ENCODE data around the gene CDK10.
"Not testable (repeated sequence)": the region's sequence is repeated elsewhere in the genome, so short reads cannot be mapped to it uniquely, and the experiment has no call there.

Gene CDK10

DNA sequence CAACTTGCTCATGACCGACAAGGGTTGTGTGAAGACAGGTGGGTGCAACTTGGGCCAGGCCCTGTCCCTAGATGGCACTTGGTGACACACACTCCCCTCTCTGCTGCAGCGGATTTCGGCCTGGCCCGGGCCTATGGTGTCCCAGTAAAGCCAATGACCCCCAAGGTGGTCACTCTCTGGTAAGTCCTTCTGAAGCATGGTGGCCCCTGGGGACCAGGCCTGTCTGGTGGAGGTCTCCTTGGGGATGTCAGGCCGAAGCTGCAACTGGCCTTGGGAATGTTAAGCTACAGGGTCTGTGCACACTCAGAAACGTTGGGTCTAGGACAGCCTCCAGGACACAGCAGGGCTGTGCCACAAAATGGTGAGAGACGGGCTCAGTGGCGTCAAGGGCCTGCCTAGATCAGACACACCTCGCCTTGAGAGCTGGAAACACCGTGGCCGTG, 6.8 kb downstream of the CDK10 start:
- no peak for DNase-seq (ENCODE audit: low read depth in 1 of 2, low spot score in 1 of 2)
- Histone ChIP-seq H3K4me3 (replicated peaks; ENCODE audit: insufficient read depth, low read length) (no peak overlapping the region), H3K27ac (replicated peaks) (no peak overlapping the region), H3K27me3 (ENCODE audit: insufficient read depth, poor library complexity, severe bottlenecking) (no peaks in the 10 kb centered on the region)
- TF ChIP-seq GABPA (IDR thresholded peaks at IDR 0.05; ENCODE audit: low read depth) (no peak), SPI1 (IDR thresholded peaks at IDR 0.05; ENCODE audit: borderline replicate concordance, low read depth) (no peak), POLR2AphosphoS5 (IDR thresholded peaks at IDR 0.05; ENCODE audit: low read depth) (no peak)
- TF ChIP-seq, protein P1, sequence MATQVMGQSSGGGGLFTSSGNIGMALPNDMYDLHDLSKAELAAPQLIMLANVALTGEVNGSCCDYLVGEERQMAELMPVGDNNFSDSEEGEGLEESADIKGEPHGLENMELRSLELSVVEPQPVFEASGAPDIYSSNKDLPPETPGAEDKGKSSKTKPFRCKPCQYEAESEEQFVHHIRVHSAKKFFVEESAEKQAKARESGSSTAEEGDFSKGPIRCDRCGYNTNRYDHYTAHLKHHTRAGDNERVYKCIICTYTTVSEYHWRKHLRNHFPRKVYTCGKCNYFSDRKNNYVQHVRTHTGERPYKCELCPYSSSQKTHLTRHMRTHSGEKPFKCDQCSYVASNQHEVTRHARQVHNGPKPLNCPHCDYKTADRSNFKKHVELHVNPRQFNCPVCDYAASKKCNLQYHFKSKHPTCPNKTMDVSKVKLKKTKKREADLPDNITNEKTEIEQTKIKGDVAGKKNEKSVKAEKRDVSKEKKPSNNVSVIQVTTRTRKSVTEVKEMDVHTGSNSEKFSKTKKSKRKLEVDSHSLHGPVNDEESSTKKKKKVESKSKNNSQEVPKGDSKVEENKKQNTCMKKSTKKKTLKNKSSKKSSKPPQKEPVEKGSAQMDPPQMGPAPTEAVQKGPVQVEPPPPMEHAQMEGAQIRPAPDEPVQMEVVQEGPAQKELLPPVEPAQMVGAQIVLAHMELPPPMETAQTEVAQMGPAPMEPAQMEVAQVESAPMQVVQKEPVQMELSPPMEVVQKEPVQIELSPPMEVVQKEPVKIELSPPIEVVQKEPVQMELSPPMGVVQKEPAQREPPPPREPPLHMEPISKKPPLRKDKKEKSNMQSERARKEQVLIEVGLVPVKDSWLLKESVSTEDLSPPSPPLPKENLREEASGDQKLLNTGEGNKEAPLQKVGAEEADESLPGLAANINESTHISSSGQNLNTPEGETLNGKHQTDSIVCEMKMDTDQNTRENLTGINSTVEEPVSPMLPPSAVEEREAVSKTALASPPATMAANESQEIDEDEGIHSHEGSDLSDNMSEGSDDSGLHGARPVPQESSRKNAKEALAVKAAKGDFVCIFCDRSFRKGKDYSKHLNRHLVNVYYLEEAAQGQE (IDR thresholded peaks at IDR 0.05; ENCODE audit: insufficient replicate concordance, low read depth): no peak
- TF ChIP-seq, protein P2, sequence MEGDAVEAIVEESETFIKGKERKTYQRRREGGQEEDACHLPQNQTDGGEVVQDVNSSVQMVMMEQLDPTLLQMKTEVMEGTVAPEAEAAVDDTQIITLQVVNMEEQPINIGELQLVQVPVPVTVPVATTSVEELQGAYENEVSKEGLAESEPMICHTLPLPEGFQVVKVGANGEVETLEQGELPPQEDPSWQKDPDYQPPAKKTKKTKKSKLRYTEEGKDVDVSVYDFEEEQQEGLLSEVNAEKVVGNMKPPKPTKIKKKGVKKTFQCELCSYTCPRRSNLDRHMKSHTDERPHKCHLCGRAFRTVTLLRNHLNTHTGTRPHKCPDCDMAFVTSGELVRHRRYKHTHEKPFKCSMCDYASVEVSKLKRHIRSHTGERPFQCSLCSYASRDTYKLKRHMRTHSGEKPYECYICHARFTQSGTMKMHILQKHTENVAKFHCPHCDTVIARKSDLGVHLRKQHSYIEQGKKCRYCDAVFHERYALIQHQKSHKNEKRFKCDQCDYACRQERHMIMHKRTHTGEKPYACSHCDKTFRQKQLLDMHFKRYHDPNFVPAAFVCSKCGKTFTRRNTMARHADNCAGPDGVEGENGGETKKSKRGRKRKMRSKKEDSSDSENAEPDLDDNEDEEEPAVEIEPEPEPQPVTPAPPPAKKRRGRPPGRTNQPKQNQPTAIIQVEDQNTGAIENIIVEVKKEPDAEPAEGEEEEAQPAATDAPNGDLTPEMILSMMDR (IDR thresholded peaks at IDR 0.05; ENCODE audit: insufficient read depth, low read length): no peak

DNA sequence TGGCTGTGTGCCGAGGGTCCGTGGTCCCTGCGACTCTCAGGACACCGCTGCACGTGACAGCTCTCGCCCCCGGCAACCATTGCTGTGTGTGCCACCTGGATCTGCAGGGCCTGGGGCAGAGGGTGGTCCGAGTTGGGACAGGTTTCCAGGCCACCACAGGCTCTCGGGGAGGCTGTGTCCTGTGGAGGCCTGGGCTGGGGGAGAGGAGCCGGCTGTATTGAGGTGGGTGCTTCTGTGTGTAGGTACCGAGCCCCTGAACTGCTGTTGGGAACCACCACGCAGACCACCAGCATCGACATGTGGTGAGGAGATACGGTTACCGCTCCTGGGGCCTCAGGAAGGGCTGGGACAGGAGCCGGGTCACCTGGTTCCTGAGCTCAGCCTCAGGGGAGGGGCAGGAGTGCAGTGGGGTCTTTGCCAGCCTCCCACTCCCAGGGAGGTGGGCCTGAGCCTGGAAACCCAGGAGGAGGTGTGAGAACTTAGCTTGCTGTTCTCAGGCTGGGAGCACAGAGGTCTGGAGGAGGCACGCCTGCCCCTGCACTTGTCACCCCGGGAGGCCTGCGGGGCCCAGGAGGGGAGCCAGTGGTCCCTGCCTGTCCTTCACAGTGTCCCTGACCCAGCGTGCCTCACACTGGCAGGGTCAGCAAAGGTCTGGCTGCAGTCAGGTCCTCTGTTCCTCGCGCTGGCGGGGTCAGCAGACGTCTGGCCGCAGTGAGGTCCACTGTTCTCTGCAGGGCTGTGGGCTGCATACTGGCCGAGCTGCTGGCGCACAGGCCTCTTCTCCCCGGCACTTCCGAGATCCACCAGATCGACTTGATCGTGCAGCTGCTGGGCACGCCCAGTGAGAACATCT, 7.7 kb downstream of the CDK10 start:
- DNase-seq (ENCODE audit: low read depth in 1 of 2, low spot score in 1 of 2): no peak
- no peak for TF ChIP-seq SPI1 (IDR thresholded peaks at IDR 0.05; ENCODE audit: borderline replicate concordance, low read depth)
- Histone ChIP-seq H3K27ac (replicated peaks) (no peak overlapping the region), H3K4me3 (replicated peaks; ENCODE audit: insufficient read depth, low read length) (no peak overlapping the region), H3K27me3 (ENCODE audit: insufficient read depth, poor library complexity, severe bottlenecking) (no peaks in the 10 kb centered on the region)

DNA sequence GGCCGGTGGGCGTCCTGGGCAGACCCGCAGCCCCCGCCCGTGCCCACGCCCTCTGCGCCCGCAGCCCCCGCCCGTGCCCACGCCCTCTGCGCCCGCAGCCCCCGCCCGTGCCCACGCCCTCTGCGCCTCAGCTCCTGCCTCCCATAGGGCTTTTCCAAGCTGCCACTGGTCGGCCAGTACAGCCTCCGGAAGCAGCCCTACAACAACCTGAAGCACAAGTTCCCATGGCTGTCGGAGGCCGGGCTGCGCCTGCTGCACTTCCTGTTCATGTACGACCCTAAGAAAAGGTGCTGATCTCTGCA, 8.2 kb downstream of the CDK10 start:
- not testable (repeated sequence) for DNase-seq (ENCODE audit: low read depth in 1 of 2, low spot score in 1 of 2); H3K4me3 ChIP-seq (replicated peaks; ENCODE audit: insufficient read depth, low read length); H3K27me3 ChIP-seq (ENCODE audit: insufficient read depth, poor library complexity, severe bottlenecking); H3K27ac ChIP-seq (replicated peaks)

DNA sequence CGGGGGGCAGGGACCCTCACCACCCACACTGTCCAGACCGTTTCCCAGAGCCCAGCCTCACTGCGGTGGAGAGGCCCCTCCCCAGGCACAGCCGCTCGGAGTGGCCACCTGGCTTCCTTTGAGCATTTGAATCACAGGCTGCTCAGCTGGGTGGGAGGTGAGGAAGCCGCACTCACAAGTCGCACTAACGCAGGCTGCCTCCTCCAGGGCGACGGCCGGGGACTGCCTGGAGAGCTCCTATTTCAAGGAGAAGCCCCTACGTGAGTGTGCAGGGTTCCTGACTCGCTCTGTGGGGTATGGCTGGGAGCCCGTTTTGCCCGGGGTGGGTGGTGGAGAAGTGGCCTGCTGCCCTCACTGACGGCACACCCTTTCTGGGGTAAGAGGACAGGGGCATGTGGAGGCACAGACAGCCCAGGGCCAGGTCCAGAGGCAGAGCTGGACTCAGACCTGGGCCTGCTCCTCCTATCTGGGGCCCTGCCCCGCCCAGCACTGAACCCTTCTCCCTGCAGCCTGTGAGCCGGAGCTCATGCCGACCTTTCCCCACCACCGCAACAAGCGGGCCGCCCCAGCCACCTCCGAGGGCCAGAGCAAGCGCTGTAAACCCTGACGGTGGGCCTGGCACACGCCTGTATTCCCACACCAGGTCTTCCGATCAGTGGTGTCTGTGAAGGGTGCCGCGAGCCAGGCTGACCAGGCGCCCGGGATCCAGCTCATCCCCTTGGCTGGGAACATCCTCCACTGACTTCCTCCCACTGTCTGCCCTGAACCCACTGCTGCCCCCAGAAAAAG, 8.8 kb downstream of the CDK10 start:
- Histone ChIP-seq H3K27me3 (ENCODE audit: insufficient read depth, poor library complexity, severe bottlenecking) (no peaks in the 10 kb centered on the region), H3K27ac (replicated peaks) (no peak overlapping the region), H3K4me3 (replicated peaks; ENCODE audit: insufficient read depth, low read length) (no peak overlapping the region)
- DNase-seq (ENCODE audit: low read depth in 1 of 2, low spot score in 1 of 2): no peak
- TF ChIP-seq, protein P1 (IDR thresholded peaks at IDR 0.05; ENCODE audit: insufficient replicate concordance, low read depth): no peak
- TF ChIP-seq SPI1 (IDR thresholded peaks at IDR 0.05; ENCODE audit: borderline replicate concordance, low read depth): no peak
- TF ChIP-seq, protein P2 (IDR thresholded peaks at IDR 0.05; ENCODE audit: insufficient read depth, low read length): no peak
- TF ChIP-seq POLR2AphosphoS5 (IDR thresholded peaks at IDR 0.05; ENCODE audit: low read depth): no peak
- no peak for TF ChIP-seq GABPA (IDR thresholded peaks at IDR 0.05; ENCODE audit: low read depth)
